Fibroblast of lung (primary cell): ENCODE measurements around the gene HSF4. TPM values are rescaled to one million over a fixed set of nuclear protein-coding genes. Genes with fewer than 3 reads are reported as not detected.

Source experiments
- DNase-seq, 2 donors: peaks; one replicate each; pipeline versions ENCODE4 v3.0.0 to v3.0.0-alpha.2; 2010; ENCODE audit warnings: low read depth in 2 of 2
- H2AFZ ChIP-seq: 2 replicates; pipeline ENCODE4 v1.5.1; 2012; ENCODE audit warnings: low read length, control low read depth, inconsistent platforms
- H3K27ac ChIP-seq: 2 replicates; pipeline ENCODE4 v1.5.1; 2011; ENCODE audit warnings: low read length, control low read depth; ENCODE audit not compliant: insufficient read depth
- H3K27me3 ChIP-seq: 2 replicates; pipeline ENCODE4 v1.5.1; 2011; ENCODE audit warnings: mild to moderate bottlenecking, low read length; ENCODE audit not compliant: control insufficient read depth, insufficient read depth
- H3K36me3 ChIP-seq: 2 replicates; pipeline ENCODE4 v1.5.1; 2011; ENCODE audit warnings: low read length; ENCODE audit not compliant: control insufficient read depth, insufficient read depth
- H3K4me1 ChIP-seq: 2 replicates; pipeline ENCODE4 v1.5.1; 2011; ENCODE audit warnings: low read length; ENCODE audit not compliant: control insufficient read depth, insufficient read depth; ENCODE audit errors: extremely low read depth
- H3K4me2 ChIP-seq: 2 replicates; pipeline ENCODE4 v1.5.1; 2011; ENCODE audit warnings: low read length, control low read depth; ENCODE audit not compliant: insufficient read depth; ENCODE audit errors: extremely low read depth
- H3K4me3 ChIP-seq, 4 experiments: fragments of 200-600 bp in 1 of 4; sonication (generic) in 1 of 4; replicated peaks in 1 of 4; 2 replicates each; pipeline ENCODE4 v1.5.1; 2011 to 2016; ENCODE audit warnings: low read length in 4 of 4, low read depth in 3 of 4, mild to moderate bottlenecking in 3 of 4, control low read depth in 2 of 4, inconsistent platforms in 1 of 4, mixed read lengths in 1 of 4; ENCODE audit not compliant: insufficient read depth in 1 of 4; ENCODE audit errors: control extremely low read depth in 1 of 4
- H3K79me2 ChIP-seq: 2 replicates; pipeline ENCODE4 v1.5.1; 2012; ENCODE audit warnings: mild to moderate bottlenecking, low read length, inconsistent platforms; ENCODE audit not compliant: control insufficient read depth, insufficient read depth
- H3K9ac ChIP-seq: 2 replicates; pipeline ENCODE4 v1.5.1; 2011; ENCODE audit warnings: mild to moderate bottlenecking, low read length, control low read depth; ENCODE audit not compliant: insufficient read depth
- H3K9me3 ChIP-seq: 2 replicates; pipeline ENCODE4 v1.5.1; 2012; ENCODE audit warnings: low read depth, low read length; ENCODE audit not compliant: control insufficient read depth, insufficient read depth
- H4K20me1 ChIP-seq: 2 replicates; pipeline ENCODE4 v1.5.1; 2011; ENCODE audit warnings: low read length; ENCODE audit not compliant: control insufficient read depth, insufficient read depth; ENCODE audit errors: extremely low read depth
- EZH2 ChIP-seq: IDR thresholded peaks from 2 replicates; pipeline ENCODE4 v1.5.1; 2012; ENCODE audit warnings: low read length, control low read depth, mild to moderate bottlenecking; ENCODE audit errors: missing control alignments
- polyA plus RNA-seq, 2 donors: library from polyadenylated mRNA; depleted of rRNA in 1 of 2; stranded (reverse) in 1 of 2; unstranded in 1 of 2; fragments of >200 nt; gene quantifications; 2 replicates each; pipeline ENCODE4 v1.2.1, GENCODE V29; 2011 to 2012; ENCODE audit warnings: missing spikeins in 1 of 2
- total RNA-seq: library from RNA; depleted of rRNA; stranded (reverse); fragments of >200 nt; gene quantifications from 2 replicates; pipeline ENCODE4 v1.2.1, GENCODE V29; 2014
- TF ChIP-seq, protein P1 (sequence below), 2 donors: IDR thresholded peaks in 1 of 2; conservative IDR thresholded peaks in 1 of 2; 1 replicate in 1 of 2; 2 replicates in 1 of 2; pipeline ENCODE4 v1.5.1; 2011 to 2012; ENCODE audit warnings: low read length in 2 of 2, control low read depth in 1 of 2, inconsistent platforms in 1 of 2, low read depth in 1 of 2, mild to moderate bottlenecking in 1 of 2

Gene HSF4
- total and polyA plus RNA-seq, 2 donors (not counting 1 experiment from before 2014, with no cell fraction given) = 6.4 to 25.8 TPM

DNA sequence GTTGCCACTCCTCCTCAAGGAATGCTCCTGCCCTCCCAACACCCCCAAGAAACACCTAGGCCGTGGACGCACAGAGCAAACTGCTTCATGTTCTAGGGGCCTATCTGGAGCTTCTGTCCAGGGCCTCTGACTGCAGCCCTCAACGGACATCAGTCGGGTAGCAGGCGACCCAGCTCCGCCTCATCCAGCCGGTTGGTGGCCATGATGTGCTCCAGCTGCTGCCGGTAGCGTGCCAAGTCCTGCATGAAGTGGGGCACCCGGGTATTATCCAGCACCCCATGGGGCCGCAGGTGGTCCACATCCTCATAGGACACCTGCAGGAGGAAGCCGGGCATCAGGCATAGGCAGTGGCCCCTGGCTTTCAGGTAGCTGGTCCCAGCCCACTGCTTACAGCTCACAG, 12.1 kb downstream of the HSF4 start:
- Histone ChIP-seq H2AFZ (no peak overlapping the region), H3K9me3 (no peaks in the 10 kb centered on the region), H3K4me1 (peaks cover 9% of the 10 kb centered on the region), H3K4me3 (no peak overlapping the region), H3K27me3 (no peaks in the 10 kb centered on the region), H3K79me2 (no peaks in the 10 kb centered on the region), H3K27ac (no peak overlapping the region), H3K4me2 (no peak overlapping the region), H3K36me3 (peaks cover 10% of the 10 kb centered on the region), H3K9ac (no peak overlapping the region), H4K20me1 (no peaks in the 10 kb centered on the region)
- DNase-seq = peak in 1 of 2 donors; percentile 23
- TF ChIP-seq, protein P1, sequence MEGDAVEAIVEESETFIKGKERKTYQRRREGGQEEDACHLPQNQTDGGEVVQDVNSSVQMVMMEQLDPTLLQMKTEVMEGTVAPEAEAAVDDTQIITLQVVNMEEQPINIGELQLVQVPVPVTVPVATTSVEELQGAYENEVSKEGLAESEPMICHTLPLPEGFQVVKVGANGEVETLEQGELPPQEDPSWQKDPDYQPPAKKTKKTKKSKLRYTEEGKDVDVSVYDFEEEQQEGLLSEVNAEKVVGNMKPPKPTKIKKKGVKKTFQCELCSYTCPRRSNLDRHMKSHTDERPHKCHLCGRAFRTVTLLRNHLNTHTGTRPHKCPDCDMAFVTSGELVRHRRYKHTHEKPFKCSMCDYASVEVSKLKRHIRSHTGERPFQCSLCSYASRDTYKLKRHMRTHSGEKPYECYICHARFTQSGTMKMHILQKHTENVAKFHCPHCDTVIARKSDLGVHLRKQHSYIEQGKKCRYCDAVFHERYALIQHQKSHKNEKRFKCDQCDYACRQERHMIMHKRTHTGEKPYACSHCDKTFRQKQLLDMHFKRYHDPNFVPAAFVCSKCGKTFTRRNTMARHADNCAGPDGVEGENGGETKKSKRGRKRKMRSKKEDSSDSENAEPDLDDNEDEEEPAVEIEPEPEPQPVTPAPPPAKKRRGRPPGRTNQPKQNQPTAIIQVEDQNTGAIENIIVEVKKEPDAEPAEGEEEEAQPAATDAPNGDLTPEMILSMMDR (conservative IDR thresholded peaks at IDR 0.05 in 1 of 2, IDR thresholded peaks at IDR 0.05 in 1 of 2; ENCODE audit: low read depth in 1 of 2, low read length in 2 of 2) = no peak
- no peak for TF ChIP-seq EZH2

DNA sequence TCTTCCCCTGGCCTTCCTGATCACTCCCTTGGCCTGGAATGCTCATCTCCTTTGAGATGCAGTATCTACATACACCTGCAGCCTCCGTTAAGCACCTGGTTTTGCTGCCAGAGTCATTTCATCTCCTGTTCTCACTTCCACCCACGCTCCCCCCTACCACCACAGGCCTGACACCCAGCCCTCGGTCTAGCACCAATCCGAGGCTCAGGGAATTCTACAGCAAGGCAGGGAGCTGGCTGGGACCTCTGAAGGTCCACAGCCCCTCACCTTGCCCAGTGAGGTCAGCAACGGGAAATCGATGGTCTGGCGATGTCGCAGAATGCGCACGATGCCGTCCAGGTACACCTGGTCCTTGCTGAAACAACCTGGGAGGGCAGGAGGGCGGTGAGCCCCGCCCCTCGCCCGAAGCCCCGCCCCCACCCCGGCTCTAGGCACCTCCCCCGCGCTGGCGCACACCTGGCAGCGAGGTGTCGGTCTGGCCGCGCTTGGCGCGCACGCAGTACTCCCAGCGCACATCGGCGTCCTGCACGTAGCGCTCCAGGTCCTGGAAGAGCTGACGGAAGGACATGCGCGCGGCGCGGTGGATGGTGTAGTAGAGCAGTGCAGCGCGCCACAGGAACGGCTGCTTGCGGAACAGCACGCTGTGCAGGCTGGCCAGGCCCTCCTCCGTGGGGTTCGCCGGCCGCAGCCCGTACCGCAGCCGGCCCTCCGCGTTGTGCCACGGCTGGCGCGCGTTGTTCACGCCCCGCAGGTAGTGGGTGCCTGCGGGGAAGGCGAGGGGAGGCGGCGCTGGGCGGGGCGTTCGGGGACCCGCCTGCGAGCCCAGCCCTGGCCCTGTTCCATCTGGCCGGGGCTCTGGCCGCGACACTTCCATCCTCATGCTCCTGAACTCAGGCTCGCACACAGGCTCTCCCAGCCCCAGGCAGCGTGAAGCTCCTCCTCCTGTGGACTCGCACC, 13.5 kb downstream of the HSF4 start:
- Histone ChIP-seq H3K4me2 (peak overlapping the region; percentile 82), H3K79me2 (peaks cover 9% of the 10 kb centered on the region), H2AFZ (no peak overlapping the region), H3K36me3 (peaks cover 10% of the 10 kb centered on the region), H3K27ac (no peak overlapping the region), H3K4me3 (peak overlapping the region in 1 of 4 experiments; percentile 45), H3K9ac (no peak overlapping the region), H3K9me3 (no peaks in the 10 kb centered on the region), H3K27me3 (no peaks in the 10 kb centered on the region), H4K20me1 (no peaks in the 10 kb centered on the region), H3K4me1 (peaks cover 15% of the 10 kb centered on the region)
- TF ChIP-seq EZH2 = no peak
- TF ChIP-seq, protein P1 (conservative IDR thresholded peaks at IDR 0.05 in 1 of 2, IDR thresholded peaks at IDR 0.05 in 1 of 2; ENCODE audit: low read depth in 1 of 2, low read length in 2 of 2) = no peak
- DNase-seq = peak; percentile 52 to 53

DNA sequence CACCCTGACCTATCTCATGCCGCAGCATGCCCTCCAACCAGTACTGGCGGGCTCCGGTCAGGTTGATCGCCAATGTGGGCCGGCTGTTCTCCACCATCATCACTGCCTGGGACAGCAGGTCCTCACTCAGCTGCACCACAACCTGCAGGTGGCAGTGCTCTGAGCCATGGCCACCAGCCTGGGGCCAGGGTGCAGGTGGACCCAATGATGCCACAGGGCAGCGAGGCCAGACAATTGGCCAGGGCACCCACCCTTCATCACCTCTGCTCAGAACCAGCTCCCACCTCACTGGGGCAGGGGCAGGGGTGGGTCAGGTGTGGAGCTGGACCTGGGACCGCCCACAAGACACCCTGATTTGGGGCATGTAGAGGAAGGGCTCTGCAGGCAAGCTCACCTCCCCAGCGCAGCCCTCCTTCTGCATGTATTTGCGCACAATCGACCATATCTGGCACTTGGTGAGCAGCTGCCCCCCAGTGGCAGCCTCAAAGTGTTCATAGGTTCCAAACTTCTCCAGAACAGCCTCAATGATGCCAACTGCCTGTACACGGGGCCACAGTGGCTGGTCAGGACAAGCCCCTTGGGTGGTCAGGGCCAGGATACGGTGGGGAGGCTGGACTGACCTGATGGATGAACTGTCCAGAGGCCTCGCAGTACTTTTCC, 15.0 kb downstream of the HSF4 start:
- Histone ChIP-seq H4K20me1 (no peaks in the 10 kb centered on the region), H3K4me2 (no peak overlapping the region), H3K9me3 (no peaks in the 10 kb centered on the region), H3K27ac (no peak overlapping the region), H3K4me3 (no peak overlapping the region), H2AFZ (no peak overlapping the region), H3K9ac (no peak overlapping the region), H3K4me1 (peaks cover 15% of the 10 kb centered on the region), H3K79me2 (peaks cover 9% of the 10 kb centered on the region), H3K27me3 (no peaks in the 10 kb centered on the region), H3K36me3 (peaks cover 10% of the 10 kb centered on the region)
- TF ChIP-seq EZH2 = no peak
- TF ChIP-seq, protein P1 (conservative IDR thresholded peaks at IDR 0.05 in 1 of 2, IDR thresholded peaks at IDR 0.05 in 1 of 2; ENCODE audit: low read depth in 1 of 2, low read length in 2 of 2) = peak; percentile 3 to 10
- DNase-seq = no peak
